ENCODE data around the gene AHI1.

DNA sequence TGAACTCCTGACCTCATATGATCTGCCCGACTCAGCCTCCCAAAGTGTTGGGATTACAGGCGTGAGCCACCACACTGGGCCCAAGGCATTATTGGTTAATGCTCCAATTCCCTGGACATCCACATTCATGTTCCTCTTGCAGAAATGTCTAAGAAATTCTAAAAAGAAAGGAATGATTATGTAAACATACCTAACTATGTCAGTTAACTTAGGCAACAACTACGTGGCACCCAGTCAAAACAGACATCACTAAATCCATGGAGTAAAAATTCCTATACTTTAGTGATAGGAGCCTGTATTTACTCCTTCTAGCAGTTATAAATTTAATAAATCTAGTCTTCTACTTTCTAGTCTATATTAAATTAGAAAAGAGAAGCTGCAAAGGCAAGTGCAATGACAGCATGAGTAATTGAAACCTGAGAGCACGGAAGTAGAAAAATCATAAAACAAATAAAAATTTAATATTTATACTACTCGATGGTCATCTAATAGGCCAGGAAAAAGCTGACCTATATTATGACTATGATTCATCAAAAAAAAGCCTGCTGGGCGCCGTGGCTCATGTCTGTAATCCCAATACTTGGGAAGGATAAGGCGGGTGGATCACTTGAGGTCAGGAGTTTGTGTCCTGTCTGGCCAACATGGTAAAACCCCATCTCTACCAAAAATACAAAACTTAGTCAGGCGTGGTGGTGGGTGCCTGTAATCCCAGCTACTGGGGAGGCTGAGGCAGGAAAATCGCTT lies 4.2 kb downstream of the AHI1 start:
- TF ChIP-seq, protein P1, sequence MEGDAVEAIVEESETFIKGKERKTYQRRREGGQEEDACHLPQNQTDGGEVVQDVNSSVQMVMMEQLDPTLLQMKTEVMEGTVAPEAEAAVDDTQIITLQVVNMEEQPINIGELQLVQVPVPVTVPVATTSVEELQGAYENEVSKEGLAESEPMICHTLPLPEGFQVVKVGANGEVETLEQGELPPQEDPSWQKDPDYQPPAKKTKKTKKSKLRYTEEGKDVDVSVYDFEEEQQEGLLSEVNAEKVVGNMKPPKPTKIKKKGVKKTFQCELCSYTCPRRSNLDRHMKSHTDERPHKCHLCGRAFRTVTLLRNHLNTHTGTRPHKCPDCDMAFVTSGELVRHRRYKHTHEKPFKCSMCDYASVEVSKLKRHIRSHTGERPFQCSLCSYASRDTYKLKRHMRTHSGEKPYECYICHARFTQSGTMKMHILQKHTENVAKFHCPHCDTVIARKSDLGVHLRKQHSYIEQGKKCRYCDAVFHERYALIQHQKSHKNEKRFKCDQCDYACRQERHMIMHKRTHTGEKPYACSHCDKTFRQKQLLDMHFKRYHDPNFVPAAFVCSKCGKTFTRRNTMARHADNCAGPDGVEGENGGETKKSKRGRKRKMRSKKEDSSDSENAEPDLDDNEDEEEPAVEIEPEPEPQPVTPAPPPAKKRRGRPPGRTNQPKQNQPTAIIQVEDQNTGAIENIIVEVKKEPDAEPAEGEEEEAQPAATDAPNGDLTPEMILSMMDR (IDR thresholded peaks at IDR 0.05; ENCODE audit: low read depth, low read length) = no peak
- no peak for TF ChIP-seq EZH2phosphoT487 (IDR thresholded peaks at IDR 0.05; ENCODE audit: low read depth)

Measured in OCI-LY3 (cell line).